Peyer's patch (tissue), 4 donors: ENCODE results near the gene LAMA5.
"Not testable (repeated sequence)": the region's sequence is repeated elsewhere in the genome, so short reads cannot be mapped to it uniquely, and the experiment has no call there.

ENCODE experiments used
- POLR2A ChIP-seq, 2 donors: fragments of 450-650 bp; IDR thresholded peaks; one replicate each; pipeline ENCODE4 v1.5.1; 2017; ENCODE audit warnings: antibody characterized with exemption in 2 of 2, mild to moderate bottlenecking in 2 of 2, moderate library complexity in 2 of 2
- TF ChIP-seq, protein P1 (sequence below), 6 experiments: fragments of 450-650 bp in 4 of 6; fragments of 200-600 bp in 2 of 6; sonication (generic) in 1 of 6; IDR thresholded peaks; one replicate each; pipeline ENCODE4 v1.5.1; 2017 to 2019; ENCODE audit warnings: antibody characterized with exemption in 6 of 6, mild to moderate bottlenecking in 3 of 6, moderate library complexity in 1 of 6

DNA sequence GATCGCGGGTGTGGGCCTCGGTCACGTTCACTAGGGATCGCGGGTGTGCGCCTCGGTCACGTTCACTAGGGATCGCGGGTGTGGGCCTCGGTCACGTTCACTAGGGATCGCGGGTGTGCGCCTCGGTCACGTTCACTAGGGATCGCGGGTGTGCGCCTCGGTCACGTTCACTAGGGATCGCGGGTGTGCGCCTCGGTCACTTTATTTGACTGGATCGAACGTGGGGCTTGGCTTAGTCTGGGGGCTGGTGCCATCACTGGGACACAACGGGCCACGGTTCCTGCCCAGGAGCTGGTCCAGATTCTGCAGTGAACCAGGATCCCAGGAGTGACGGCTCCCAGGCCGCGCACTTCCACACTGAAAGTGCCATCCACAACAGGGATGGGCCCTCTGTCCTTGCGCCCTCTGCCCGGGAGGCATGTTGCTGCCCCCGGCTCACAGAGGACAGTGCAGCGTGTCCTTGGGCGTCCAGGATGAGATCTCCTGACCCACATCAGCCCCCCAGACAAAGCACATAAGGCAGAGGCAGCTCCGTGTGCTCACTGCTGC, 6.6 kb upstream of the LAMA5 start:
- TF ChIP-seq, protein P1, sequence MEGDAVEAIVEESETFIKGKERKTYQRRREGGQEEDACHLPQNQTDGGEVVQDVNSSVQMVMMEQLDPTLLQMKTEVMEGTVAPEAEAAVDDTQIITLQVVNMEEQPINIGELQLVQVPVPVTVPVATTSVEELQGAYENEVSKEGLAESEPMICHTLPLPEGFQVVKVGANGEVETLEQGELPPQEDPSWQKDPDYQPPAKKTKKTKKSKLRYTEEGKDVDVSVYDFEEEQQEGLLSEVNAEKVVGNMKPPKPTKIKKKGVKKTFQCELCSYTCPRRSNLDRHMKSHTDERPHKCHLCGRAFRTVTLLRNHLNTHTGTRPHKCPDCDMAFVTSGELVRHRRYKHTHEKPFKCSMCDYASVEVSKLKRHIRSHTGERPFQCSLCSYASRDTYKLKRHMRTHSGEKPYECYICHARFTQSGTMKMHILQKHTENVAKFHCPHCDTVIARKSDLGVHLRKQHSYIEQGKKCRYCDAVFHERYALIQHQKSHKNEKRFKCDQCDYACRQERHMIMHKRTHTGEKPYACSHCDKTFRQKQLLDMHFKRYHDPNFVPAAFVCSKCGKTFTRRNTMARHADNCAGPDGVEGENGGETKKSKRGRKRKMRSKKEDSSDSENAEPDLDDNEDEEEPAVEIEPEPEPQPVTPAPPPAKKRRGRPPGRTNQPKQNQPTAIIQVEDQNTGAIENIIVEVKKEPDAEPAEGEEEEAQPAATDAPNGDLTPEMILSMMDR (IDR thresholded peaks at IDR 0.05): not testable (repeated sequence)
- TF ChIP-seq POLR2A (IDR thresholded peaks at IDR 0.05): not testable (repeated sequence)
